ENCODE measurements around the gene SPATA3.
"Not testable (repeated sequence)": the region's sequence is repeated elsewhere in the genome, so short reads cannot be mapped to it uniquely, and the experiment has no call there.

Gene SPATA3

GRCh38 chr2:231003186-231003585 lies 7.3 kb downstream of the SPATA3 start:
- Histone ChIP-seq H3K4me3 (ENCODE audit: low read length) (no peak overlapping the region), H3K4me1 (ENCODE audit: low read length) (no peaks in the 10 kb centered on the region), H4K20me1 (ENCODE audit: insufficient read depth, low read length) (no peaks in the 10 kb centered on the region), H3K27me3 (replicated peaks; ENCODE audit: insufficient read depth, low read length) (no peaks in the 10 kb centered on the region; the same call in 1 of the 2 replicates), H3K27ac (ENCODE audit: low read length) (no peak overlapping the region), H3F3A (ENCODE audit: insufficient read depth, low read length) (no peaks in the 10 kb centered on the region), H3K9me2 (replicated peaks; ENCODE audit: insufficient read depth, low read length) (no peaks in the 10 kb centered on the region), H3K4me2 (ENCODE audit: low read depth, low read length) (no peak overlapping the region), H2AFZ (ENCODE audit: low read length) (no peak overlapping the region), H3K79me2 (ENCODE audit: low read length) (no peaks in the 10 kb centered on the region), H3K9ac (ENCODE audit: low read length) (no peak overlapping the region), H3K36me3 (replicated peaks; ENCODE audit: insufficient read depth, low read length) (no peaks in the 10 kb centered on the region), H3K9me3 (replicated peaks; ENCODE audit: insufficient read depth, low read length) (no peaks in the 10 kb centered on the region)
- DNase-seq, result no peak
- TF ChIP-seq CTCF (IDR thresholded peaks at IDR 0.05; ENCODE audit: low read length) (no peak), EZH2phosphoT487 (IDR thresholded peaks at IDR 0.05; ENCODE audit: low read length) (no peak), EZH2 (optimal IDR thresholded peaks at IDR 0.05; ENCODE audit: low read depth, low read length) (no peak)

GRCh38 chr2:231004930-231005329 lies 9.0 kb downstream of the SPATA3 start:
- H2AFZ ChIP-seq (ENCODE audit: low read length); H3K27me3 ChIP-seq (replicated peaks; ENCODE audit: insufficient read depth, low read length); H3K79me2 ChIP-seq (ENCODE audit: low read length); DNase-seq; H3K9me3 ChIP-seq (replicated peaks; ENCODE audit: insufficient read depth, low read length); H3F3A ChIP-seq (ENCODE audit: insufficient read depth, low read length); H3K9me2 ChIP-seq (replicated peaks; ENCODE audit: insufficient read depth, low read length); H3K4me2 ChIP-seq (ENCODE audit: low read depth, low read length); H3K27ac ChIP-seq (ENCODE audit: low read length); H3K4me3 ChIP-seq (ENCODE audit: low read length); H3K36me3 ChIP-seq (replicated peaks; ENCODE audit: insufficient read depth, low read length); H3K9ac ChIP-seq (ENCODE audit: low read length); H4K20me1 ChIP-seq (ENCODE audit: insufficient read depth, low read length); H3K4me1 ChIP-seq (ENCODE audit: low read length): not testable (repeated sequence)

GRCh38 chr2:231007286-231008098 lies 11.6 kb downstream of the SPATA3 start:
- Histone ChIP-seq H3K4me3 (ENCODE audit: low read length) (no peak overlapping the region), H3K4me1 (ENCODE audit: low read length) (no peaks in the 10 kb centered on the region), H3K27me3 (replicated peaks; ENCODE audit: insufficient read depth, low read length) (no peaks in the 10 kb centered on the region), H3K27ac (ENCODE audit: low read length) (no peak overlapping the region), H3K36me3 (replicated peaks; ENCODE audit: insufficient read depth, low read length) (no peaks in the 10 kb centered on the region), H3K9me3 (replicated peaks; ENCODE audit: insufficient read depth, low read length) (no peaks in the 10 kb centered on the region), H3K79me2 (ENCODE audit: low read length) (no peaks in the 10 kb centered on the region), H3K9me2 (replicated peaks; ENCODE audit: insufficient read depth, low read length) (no peaks in the 10 kb centered on the region), H3K4me2 (ENCODE audit: low read depth, low read length) (no peak overlapping the region), H3K9ac (ENCODE audit: low read length) (no peak overlapping the region), H3F3A (ENCODE audit: insufficient read depth, low read length) (no peaks in the 10 kb centered on the region), H2AFZ (ENCODE audit: low read length) (no peak overlapping the region), H4K20me1 (ENCODE audit: insufficient read depth, low read length) (no peaks in the 10 kb centered on the region)
- TF ChIP-seq EZH2phosphoT487 (IDR thresholded peaks at IDR 0.05; ENCODE audit: low read length), result no peak
- no peak for TF ChIP-seq EZH2 (optimal IDR thresholded peaks at IDR 0.05; ENCODE audit: low read depth, low read length)
- TF ChIP-seq CTCF (IDR thresholded peaks at IDR 0.05; ENCODE audit: low read length), result no peak
- no peak for DNase-seq

- H3K4me3 ChIP-seq (ENCODE audit: low read length), result no peak overlapping the region
- no peaks in the 10 kb centered on the region for H3K79me2 ChIP-seq (ENCODE audit: low read length)
- no peaks in the 10 kb centered on the region for H4K20me1 ChIP-seq (ENCODE audit: insufficient read depth, low read length)
- no peak overlapping the region for H3K4me2 ChIP-seq (ENCODE audit: low read depth, low read length)
- DNase-seq, result no peak
- H3F3A ChIP-seq (ENCODE audit: insufficient read depth, low read length), result no peaks in the 10 kb centered on the region
- no peaks in the 10 kb centered on the region for H3K27me3 ChIP-seq (replicated peaks; ENCODE audit: insufficient read depth, low read length)
- no peak overlapping the region for H3K27ac ChIP-seq (ENCODE audit: low read length)
- H3K9ac ChIP-seq (ENCODE audit: low read length), result no peak overlapping the region
- no peaks in the 10 kb centered on the region for H3K4me1 ChIP-seq (ENCODE audit: low read length)
- no peaks in the 10 kb centered on the region for H3K36me3 ChIP-seq (replicated peaks; ENCODE audit: insufficient read depth, low read length)
- no peaks in the 10 kb centered on the region for H3K9me3 ChIP-seq (replicated peaks; ENCODE audit: insufficient read depth, low read length)
- TF ChIP-seq EZH2phosphoT487 (IDR thresholded peaks at IDR 0.05; ENCODE audit: low read length), result no peak
- no peak for TF ChIP-seq CTCF (IDR thresholded peaks at IDR 0.05; ENCODE audit: low read length)
- no peak for TF ChIP-seq EZH2 (optimal IDR thresholded peaks at IDR 0.05; ENCODE audit: low read depth, low read length)
- H2AFZ ChIP-seq (ENCODE audit: low read length), result no peak overlapping the region
- no peaks in the 10 kb centered on the region for H3K9me2 ChIP-seq (replicated peaks; ENCODE audit: insufficient read depth, low read length)
These were observed 12.2 kb downstream of the SPATA3 start for GRCh38 chr2:231008131-231008530.
